HG02588 (cell line): ENCODE measurements around the gene CNOT1.

ENCODE experiments used
- ATAC-seq: cut with Tn5 transposase; IDR thresholded peaks from one replicate; pipeline ENCODE4 v1.9.1; 2021; ENCODE audit warnings: mild to moderate bottlenecking, moderate library complexity; ENCODE audit not compliant: unreplicated experiment

CNOT1 gene

DNA sequence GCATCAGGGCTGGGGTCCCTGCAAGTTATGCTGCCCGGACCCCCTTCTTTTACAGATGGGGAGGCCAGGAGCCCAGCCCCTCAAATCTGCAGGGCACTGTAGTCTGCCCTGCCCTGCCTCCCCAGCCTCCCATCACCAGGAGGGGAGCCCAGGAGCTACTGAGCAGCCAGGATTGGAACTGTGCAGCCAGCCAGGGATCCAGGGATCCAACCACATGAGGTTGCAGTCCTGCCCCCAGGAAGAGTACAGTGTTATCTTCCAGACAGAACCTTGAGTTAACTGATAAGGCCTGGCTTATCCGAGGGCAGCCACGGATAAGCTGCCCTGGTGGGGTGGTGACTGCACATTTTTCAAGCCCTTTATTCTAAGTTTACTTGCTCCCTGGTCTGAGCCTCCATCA, 141.1 kb downstream of the CNOT1 start:
- ATAC-seq, result no peak

- peak; percentile 78 for ATAC-seq
Observed at GRCh38 chr16:58487566-58488351, 141.9 kb downstream of the CNOT1 start.

GRCh38 chr16:58485184-58485887, 144.3 kb downstream of the CNOT1 start:
- ATAC-seq, result no peak

DNA sequence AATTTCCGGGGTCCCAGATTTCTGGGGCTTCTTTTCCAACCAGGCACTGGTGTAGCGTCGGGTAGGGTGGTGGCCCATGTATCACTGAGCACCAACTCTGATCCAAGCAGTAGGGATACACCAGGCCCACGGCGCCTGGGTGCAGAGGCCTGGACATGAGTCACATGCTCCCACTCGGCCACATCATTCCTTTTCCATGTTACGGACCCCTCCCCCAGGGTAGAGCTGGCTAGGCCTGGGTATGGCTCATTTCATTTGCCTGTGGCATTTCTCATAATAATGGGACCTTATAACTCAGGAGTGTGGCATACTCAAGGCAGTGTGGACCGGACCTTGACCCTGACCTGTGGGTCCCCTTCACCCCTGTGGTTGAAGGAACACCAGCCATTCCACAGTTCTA, 147.7 kb downstream of the CNOT1 start:
- no peak for ATAC-seq

GRCh38 chr16:58481226-58481869, 148.3 kb downstream of the CNOT1 start:
- no peak for ATAC-seq

- ATAC-seq, result no peak
Observed at GRCh38 chr16:58478427-58478826, 151.2 kb downstream of the CNOT1 start.

- ATAC-seq, result no peak
Observed at GRCh38 chr16:58476791-58477190, 152.8 kb downstream of the CNOT1 start.

GRCh38 chr16:58475091-58475619, 154.5 kb downstream of the CNOT1 start:
- ATAC-seq, result no peak

GRCh38 chr16:58474296-58474695, 155.3 kb downstream of the CNOT1 start:
- ATAC-seq, result no peak

- no peak for ATAC-seq
Observed at GRCh38 chr16:58472827-58473226, 156.8 kb downstream of the CNOT1 start.

DNA sequence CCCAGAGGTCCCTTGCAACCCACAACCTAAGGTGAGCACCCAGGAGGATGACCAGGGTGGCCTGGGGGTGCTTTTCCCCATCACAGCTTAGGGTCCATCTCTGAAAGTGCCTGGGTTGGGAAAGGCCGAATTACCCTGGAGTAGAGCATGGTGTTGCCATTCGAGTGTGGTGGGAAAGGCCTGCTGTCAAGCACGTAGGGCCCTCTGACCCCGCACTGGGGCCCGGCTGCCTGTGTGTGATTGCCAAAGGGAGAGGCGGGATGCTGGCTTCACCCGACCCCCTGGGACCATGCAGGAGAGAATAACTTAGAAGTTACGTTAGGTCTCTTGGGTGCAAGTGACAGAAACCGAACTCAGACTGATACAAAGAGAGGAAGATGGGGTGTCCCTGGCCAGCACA, 157.4 kb downstream of the CNOT1 start:
- ATAC-seq, result no peak

- no peak for ATAC-seq
Observed at GRCh38 chr16:58471209-58471975, 158.2 kb downstream of the CNOT1 start.
